ENCODE results near the gene QPCTL.

The QPCTL gene

DNA sequence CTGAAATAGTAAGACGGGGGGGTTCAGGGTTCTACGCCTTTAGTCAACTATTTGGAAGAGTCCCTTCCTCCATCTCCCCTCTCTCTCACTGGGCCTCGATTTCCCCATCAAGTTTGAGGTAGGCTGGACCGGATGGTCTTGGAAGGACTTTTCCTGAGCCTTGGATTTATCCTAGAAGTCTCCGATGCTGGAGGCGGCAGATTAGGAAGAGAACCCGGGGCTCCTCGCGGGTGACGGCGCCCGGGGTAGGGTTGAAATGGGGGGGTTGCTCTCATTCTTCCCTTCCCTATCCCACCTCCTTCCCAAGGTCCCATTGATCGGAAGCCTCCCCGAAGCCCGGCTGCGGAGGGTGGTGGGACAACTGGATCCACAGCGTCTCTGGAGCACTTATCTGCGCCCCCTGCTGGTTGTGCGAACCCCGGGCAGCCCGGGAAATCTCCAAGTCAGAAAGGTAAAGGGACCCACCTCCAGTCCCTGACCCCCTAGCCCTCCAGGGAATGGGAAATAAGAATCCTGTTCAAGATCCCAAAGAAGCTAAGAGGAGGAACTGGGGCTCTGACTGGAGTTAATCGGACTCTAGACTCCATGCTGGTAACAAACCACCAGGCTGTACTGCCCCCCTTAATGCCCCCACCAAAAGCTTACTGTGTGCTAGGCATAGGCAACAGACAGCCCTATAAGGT lies 781 bp downstream of the QPCTL start:
- Mint-ChIP-seq H3K36me3 (ENCODE audit: low read depth) (peaks cover 18% of the 10 kb centered on the region), H3K27me3 (ENCODE audit: low read depth) (no peaks in the 10 kb centered on the region), H3K27ac (peak overlapping the region; percentile 97), H3K4me1 (ENCODE audit: low read depth) (peaks cover 14% of the 10 kb centered on the region), H3K4me3 (peak overlapping the region; percentile 99), H3K9me3 (no peaks in the 10 kb centered on the region)

DNA sequence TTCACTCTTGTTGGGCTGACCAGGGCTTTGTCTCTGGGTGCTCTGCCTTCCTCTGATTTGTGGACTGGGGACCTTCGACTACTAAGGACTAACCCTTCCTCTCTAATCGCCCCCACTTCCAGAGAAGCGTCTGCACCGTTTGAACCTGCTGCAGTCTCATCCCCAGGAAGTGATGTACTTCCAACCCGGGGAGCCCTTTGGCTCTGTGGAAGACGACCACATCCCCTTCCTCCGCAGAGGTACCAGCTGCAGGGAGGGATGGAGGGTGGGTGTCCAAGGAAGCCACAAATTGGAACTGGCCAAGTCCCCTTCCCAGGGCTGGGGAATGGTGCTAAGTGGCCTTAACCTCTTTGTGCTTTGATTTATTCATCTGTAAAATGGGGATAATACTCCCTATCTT lies 9.2 kb downstream of the QPCTL start:
- peaks cover 11% of the 10 kb centered on the region for H3K36me3 Mint-ChIP-seq (ENCODE audit: low read depth)
- H3K27ac Mint-ChIP-seq, result no peak overlapping the region
- no peaks in the 10 kb centered on the region for H3K27me3 Mint-ChIP-seq (ENCODE audit: low read depth)
- H3K4me3 Mint-ChIP-seq, result no peak overlapping the region
- no peaks in the 10 kb centered on the region for H3K9me3 Mint-ChIP-seq
- H3K4me1 Mint-ChIP-seq (ENCODE audit: low read depth), result no peaks in the 10 kb centered on the region

GRCh38 chr19:45705115-45705514 lies 12.6 kb downstream of the QPCTL start:
- H3K4me1 Mint-ChIP-seq (ENCODE audit: low read depth), result peaks cover 1% of the 10 kb centered on the region
- H3K27me3 Mint-ChIP-seq (ENCODE audit: low read depth), result no peaks in the 10 kb centered on the region
- H3K36me3 Mint-ChIP-seq (ENCODE audit: low read depth), result peaks cover 13% of the 10 kb centered on the region
- H3K4me3 Mint-ChIP-seq, result no peak overlapping the region
- H3K27ac Mint-ChIP-seq, result no peak overlapping the region
- H3K9me3 Mint-ChIP-seq, result no peaks in the 10 kb centered on the region

DNA sequence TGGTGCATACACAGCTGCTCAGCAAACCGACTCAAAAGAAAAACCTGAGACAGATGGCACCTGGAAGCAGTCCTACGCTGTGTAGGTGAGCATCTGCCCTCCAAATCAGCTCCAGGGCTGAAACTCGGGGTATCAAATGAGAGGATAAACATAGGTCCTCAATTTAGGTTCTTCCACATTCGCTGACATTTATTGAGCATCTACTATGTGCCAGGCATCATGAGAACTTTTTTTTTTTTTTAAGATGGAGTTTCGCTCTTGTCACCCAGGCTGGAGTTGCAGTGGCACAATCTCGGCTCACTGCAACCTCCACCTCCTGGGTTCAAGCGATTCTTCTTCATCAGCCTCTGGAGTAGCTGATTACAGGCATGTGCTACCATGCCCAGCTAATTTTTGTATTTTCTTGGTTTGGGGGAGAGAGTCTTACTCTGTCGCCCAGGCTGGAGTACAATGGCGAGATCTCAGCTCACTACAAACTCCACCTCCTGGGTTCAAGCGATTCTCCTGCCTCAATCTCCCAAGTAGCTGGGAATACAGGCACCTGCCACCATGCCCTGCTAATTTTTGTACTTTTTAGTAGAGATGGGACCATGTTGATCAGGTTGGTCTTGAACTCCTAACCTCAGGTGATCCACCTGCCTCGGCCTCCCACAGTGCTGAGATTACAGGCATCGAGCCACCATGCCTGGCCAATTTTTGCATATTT lies 13.4 kb downstream of the QPCTL start:
- Mint-ChIP-seq H3K27ac (no peak overlapping the region), H3K36me3 (ENCODE audit: low read depth) (peaks cover 18% of the 10 kb centered on the region), H3K4me3 (no peak overlapping the region), H3K9me3 (no peaks in the 10 kb centered on the region), H3K27me3 (ENCODE audit: low read depth) (no peaks in the 10 kb centered on the region), H3K4me1 (ENCODE audit: low read depth) (peaks cover 6% of the 10 kb centered on the region)

- peaks cover 9% of the 10 kb centered on the region for H3K4me1 Mint-ChIP-seq (ENCODE audit: low read depth)
Observed at GRCh38 chr19:45710356-45711130, 18.1 kb downstream of the QPCTL start.

DNA sequence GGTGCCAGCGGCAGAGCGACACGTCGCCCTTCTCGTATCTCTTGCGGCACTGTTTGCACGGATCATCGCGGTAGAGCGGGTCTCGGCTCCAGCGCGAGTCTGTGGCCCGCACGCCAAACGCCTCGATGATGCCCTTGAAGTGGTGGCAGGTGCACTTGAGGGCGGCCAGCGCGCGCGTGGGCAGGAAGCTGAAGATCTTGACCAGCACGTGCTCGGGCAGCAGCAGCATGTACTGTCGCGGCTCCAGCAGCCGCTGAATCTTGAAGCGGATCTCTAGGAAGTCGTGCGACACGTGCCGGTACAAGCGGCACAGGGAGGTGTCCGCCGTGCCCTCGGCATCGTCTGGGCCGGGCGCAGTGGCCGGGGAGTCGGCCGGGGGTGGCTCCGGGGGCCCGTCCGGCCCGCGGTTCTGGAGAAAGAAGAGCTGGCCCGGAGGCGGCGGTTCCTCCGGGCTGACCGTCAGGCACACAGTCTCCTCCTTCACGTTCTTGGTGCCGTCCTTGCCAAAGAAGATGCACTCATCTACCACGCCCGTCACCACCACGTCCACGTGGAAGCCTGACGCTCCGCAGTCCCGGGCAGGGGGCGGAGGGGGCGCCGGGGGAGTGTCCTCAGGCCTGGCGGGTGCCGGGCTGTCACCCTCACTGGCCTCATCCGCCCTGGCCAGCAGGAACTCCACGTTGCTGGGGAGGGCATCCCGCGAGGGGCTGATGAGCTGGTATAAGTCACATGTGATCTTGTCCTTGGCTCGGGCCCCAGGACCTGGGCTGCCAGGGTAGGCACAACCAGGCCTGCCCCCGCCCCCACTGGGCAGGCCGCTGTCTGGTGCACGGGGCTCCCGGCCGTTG lies 19.6 kb downstream of the QPCTL start:
- H3K27ac Mint-ChIP-seq, result no peak overlapping the region
- no peaks in the 10 kb centered on the region for H3K9me3 Mint-ChIP-seq
- peaks cover 13% of the 10 kb centered on the region for H3K36me3 Mint-ChIP-seq (ENCODE audit: low read depth)
- H3K4me1 Mint-ChIP-seq (ENCODE audit: low read depth), result peaks cover 19% of the 10 kb centered on the region
- H3K4me3 Mint-ChIP-seq, result no peak overlapping the region
- no peaks in the 10 kb centered on the region for H3K27me3 Mint-ChIP-seq (ENCODE audit: low read depth)

More at GRCh38 chr19:45710356-45711130, 18.1 kb downstream of the QPCTL start:
- H3K36me3 Mint-ChIP-seq (ENCODE audit: low read depth), result peaks cover 13% of the 10 kb centered on the region
- no peaks in the 10 kb centered on the region for H3K9me3 Mint-ChIP-seq
- no peaks in the 10 kb centered on the region for H3K27me3 Mint-ChIP-seq (ENCODE audit: low read depth)
- no peak overlapping the region for H3K4me3 Mint-ChIP-seq
- no peak overlapping the region for H3K27ac Mint-ChIP-seq

DNA sequence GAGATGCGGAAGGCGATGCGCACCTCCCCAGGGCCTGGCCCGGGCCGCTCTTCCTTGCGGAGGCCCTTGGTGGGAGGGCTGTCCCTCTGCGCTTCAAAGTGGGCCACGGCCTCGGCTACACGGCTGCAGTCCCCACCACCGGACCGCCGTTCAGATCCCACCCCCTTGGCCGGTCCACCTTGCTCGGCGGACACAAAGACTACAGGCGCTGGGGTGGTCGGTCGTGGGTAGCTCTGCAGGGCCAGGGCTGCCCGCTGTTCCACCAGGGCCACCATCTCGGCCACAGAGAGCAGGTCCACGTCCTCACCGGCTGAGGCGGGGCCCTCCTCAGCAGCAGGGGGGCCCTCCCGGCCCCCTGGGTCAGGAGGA lies 20.2 kb downstream of the QPCTL start:
- Mint-ChIP-seq H3K4me1 (ENCODE audit: low read depth) (peaks cover 23% of the 10 kb centered on the region), H3K9me3 (no peaks in the 10 kb centered on the region), H3K4me3 (no peak overlapping the region), H3K27ac (no peak overlapping the region), H3K27me3 (ENCODE audit: low read depth) (no peaks in the 10 kb centered on the region), H3K36me3 (ENCODE audit: low read depth) (peaks cover 13% of the 10 kb centered on the region)

GRCh38 chr19:45713141-45713540 lies 20.7 kb downstream of the QPCTL start:
- Mint-ChIP-seq H3K27me3 (ENCODE audit: low read depth) (no peaks in the 10 kb centered on the region), H3K4me3 (no peak overlapping the region), H3K27ac (no peak overlapping the region), H3K9me3 (no peaks in the 10 kb centered on the region), H3K36me3 (ENCODE audit: low read depth) (peaks cover 13% of the 10 kb centered on the region), H3K4me1 (ENCODE audit: low read depth) (peaks cover 25% of the 10 kb centered on the region)

DNA sequence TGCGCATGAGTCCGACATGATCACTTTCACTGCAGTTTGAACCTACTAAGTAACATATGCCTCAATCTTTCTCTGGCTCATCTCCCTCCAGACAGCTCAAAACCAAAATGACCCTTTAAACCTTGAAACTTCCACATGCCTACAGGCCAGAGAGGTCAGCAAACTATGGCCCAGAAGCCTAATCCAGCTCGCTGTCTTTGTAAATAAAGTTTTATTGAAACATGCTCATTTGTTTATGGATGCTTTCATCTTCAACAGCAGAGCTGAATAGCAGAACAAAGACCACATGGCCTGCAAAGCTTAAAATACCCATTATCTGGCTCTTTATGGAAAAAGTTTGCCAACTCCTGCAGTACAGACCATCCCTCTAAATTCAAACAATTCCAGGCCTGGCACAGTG lies 22.7 kb downstream of the QPCTL start:
- Mint-ChIP-seq H3K9me3 (no peaks in the 10 kb centered on the region), H3K27me3 (ENCODE audit: low read depth) (no peaks in the 10 kb centered on the region), H3K4me3 (no peak overlapping the region), H3K4me1 (ENCODE audit: low read depth) (peaks cover 30% of the 10 kb centered on the region), H3K36me3 (ENCODE audit: low read depth) (peaks cover 18% of the 10 kb centered on the region), H3K27ac (no peak overlapping the region)

DNA sequence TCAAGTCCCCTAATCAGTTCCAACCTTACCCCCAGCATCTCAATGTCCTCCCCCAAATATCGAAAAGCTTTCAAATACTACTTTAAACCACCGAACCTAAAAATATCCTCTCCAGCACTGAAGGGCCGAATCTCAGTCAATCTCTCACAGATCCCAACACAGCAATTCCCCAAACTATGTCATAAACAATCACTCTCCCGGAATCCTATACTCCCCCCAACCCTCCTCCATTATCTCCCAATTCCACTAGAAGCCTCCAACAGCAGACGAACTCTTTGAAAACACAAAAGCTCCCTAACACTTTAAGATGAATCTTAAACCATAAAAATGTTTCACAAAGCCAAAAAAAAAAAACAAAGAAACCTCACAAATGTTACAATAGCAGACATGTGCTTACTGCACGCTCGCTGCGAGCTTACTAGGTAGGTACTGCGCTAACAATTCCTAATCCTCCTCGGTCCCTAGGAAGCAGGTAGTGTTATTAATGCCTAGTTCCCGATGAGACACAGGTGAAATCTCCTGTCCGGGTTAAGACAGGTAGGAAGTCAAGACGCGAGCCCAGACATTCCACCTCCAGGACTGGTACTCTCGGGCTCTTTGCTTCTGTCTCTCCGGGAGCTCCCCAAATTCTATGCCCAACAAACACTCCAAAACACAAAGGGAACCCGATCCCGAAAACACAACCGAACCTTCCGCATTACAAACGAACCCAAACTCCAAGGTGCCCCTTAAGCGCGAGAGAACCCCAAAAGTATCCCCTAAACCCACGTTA lies 24.1 kb downstream of the QPCTL start:
- Mint-ChIP-seq H3K27ac (peak overlapping the region; percentile 93), H3K4me1 (ENCODE audit: low read depth) (peaks cover 25% of the 10 kb centered on the region), H3K9me3 (no peaks in the 10 kb centered on the region), H3K4me3 (peak overlapping the region; percentile 94), H3K36me3 (ENCODE audit: low read depth) (peaks cover 18% of the 10 kb centered on the region), H3K27me3 (ENCODE audit: low read depth) (no peaks in the 10 kb centered on the region)

DNA sequence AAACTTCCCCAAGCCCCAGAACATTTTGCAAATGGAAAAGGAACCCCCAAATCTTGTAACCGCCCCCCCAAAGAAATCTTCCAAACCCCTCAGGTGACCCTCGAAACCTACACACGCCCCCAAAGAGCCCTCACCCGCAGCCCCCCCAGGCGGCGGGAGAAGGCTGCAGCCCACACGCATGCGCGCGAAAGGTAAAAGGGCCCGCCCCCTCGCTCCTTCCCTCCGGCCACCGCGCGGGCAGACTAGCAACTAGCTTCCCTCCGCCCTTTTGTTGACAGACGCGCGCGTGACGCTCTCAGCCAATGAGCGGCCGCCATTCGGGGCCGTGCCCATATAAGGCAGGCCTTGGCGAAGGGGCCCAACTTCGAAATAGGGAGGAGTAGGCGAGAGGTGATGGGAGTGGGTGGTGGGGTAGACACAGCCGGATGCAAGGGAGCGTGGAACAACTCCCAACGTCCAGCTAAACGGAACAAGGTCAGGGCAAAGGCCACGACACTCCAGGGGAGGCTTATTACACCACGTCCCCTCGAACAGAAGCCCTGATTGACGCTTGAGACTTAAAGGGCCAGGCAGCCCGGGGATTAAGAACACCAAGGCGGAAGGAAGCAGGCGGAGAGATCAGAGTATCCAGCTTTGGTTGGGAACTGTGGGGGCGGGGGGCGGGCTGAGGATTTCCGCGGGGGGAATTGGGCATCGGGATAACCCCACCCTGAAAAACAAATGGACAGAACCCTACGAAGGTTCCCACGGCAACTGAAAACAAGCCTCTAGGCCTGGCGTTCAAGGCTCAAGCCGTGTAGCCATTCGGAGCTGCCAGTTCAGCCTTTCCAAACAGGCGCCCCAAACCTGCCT lies 24.9 kb downstream of the QPCTL start:
- peaks cover 25% of the 10 kb centered on the region for H3K4me1 Mint-ChIP-seq (ENCODE audit: low read depth)
- H3K27me3 Mint-ChIP-seq (ENCODE audit: low read depth), result no peaks in the 10 kb centered on the region
- peak overlapping the region; percentile 93 for H3K27ac Mint-ChIP-seq
- H3K4me3 Mint-ChIP-seq, result peak overlapping the region; percentile 94
- H3K9me3 Mint-ChIP-seq, result no peaks in the 10 kb centered on the region
- H3K36me3 Mint-ChIP-seq (ENCODE audit: low read depth), result peaks cover 23% of the 10 kb centered on the region

DNA sequence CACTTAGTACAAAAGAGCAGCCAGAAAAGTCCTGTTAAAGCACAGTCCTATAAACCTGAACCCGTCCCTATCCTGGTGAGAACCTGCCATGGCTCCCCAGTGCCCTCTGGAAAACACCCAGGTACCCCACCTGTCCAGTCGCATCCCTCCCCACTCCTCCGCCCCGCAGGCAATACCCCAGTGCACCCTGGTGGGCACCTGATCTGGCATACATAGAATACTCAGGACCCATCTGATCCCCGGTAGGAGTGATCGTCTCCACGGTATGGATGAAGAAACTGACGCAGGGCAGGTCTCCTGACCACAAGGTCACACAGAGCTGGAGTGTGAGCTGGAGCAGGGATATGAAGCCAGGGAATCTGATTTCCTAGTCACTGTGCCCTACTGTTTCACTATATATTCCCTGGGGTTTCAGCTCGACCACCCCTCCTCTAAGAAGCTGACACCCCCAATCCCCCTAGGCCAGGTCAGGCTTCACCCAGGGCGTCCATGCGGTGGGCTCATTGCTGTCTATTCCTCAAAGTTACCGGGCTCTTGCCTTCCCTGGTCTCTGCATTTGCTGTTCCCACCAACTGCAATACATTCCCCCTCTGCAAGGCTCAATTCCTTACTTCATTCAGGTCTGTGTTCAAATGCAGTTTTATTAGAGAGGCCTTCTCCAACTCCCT lies 25.7 kb downstream of the QPCTL start:
- H3K4me3 Mint-ChIP-seq, result peak overlapping the region; percentile 94
- H3K9me3 Mint-ChIP-seq, result no peaks in the 10 kb centered on the region
- no peaks in the 10 kb centered on the region for H3K27me3 Mint-ChIP-seq (ENCODE audit: low read depth)
- H3K36me3 Mint-ChIP-seq (ENCODE audit: low read depth), result peaks cover 23% of the 10 kb centered on the region
- H3K4me1 Mint-ChIP-seq (ENCODE audit: low read depth), result peaks cover 25% of the 10 kb centered on the region
- H3K27ac Mint-ChIP-seq, result peak overlapping the region; percentile 93
